HEK293 (cell line): Measurements from ENCODE around the gene RNF224.

Experiments used
- CTCF ChIA-PET: fragments of 350-600 bp; formaldehyde crosslinking; extraction: SDS; loops from one replicate; lab custom pipeline; 2021; ENCODE audit warnings: antibody characterized with exemption; lab: Yijun Ruan, JAX
- POLR2A ChIA-PET: fragments of 300-600 bp; formaldehyde crosslinking; extraction: SDS; loops from one replicate; lab custom pipeline; 2020; ENCODE audit warnings: antibody characterized with exemption, inconsistent platforms; lab: Yijun Ruan, JAX
- H3K27ac ChIP-seq: fragments of 200-500 bp; sonication (Bioruptor generic); 2 replicates; pipeline ENCODE4 v1.5.1; 2014; ENCODE audit warnings: low read depth, low read length, control low read depth, inconsistent platforms; ENCODE audit errors: extremely low read depth
- H3K36me3 ChIP-seq, 2 experiments: fragments of 200-500 bp in 1 of 2; sonication (Bioruptor generic) in 1 of 2; 1 replicate in 1 of 2; 2 replicates in 1 of 2; pipeline ENCODE4 v1.5.1; 2014 to 2017; ENCODE audit warnings: inconsistent platforms in 2 of 2, low read length in 2 of 2; ENCODE audit not compliant: control insufficient read depth in 2 of 2, insufficient read depth in 1 of 2
- H3K4me1 ChIP-seq: fragments of 200-500 bp; sonication (Bioruptor generic); 2 replicates; pipeline ENCODE4 v1.5.1; 2014; ENCODE audit warnings: mild to moderate bottlenecking, low read length, inconsistent platforms; ENCODE audit not compliant: control insufficient read depth, insufficient read depth
- H3K4me3 ChIP-seq: 2 replicates; pipeline ENCODE4 v1.5.1; 2011; ENCODE audit warnings: low read depth, mild to moderate bottlenecking, control low read depth, low read length, moderate library complexity
- H3K9me3 ChIP-seq: fragments of 200-500 bp; sonication (Bioruptor generic); 2 replicates; pipeline ENCODE4 v1.5.1; 2014; ENCODE audit warnings: low read depth, low read length, inconsistent platforms; ENCODE audit not compliant: control insufficient read depth, insufficient read depth
- ELK4 ChIP-seq: IDR thresholded peaks from 2 replicates; pipeline ENCODE4 v1.6.1; 2011; ENCODE audit warnings: mild to moderate bottlenecking, low read depth, low read length, borderline replicate concordance
- KLF10 ChIP-seq: fragments of 450-650 bp; IDR thresholded peaks from 2 replicates; pipeline ENCODE4 v1.5.1; 2018; ENCODE audit warnings: missing biosample characterization, mild to moderate bottlenecking, missing genetic modification characterization
- MZF1 ChIP-seq: fragments of 450-650 bp; formaldehyde crosslinking; IDR thresholded peaks from 2 replicates; pipeline ENCODE4 v1.5.1; 2017; ENCODE audit warnings: missing biosample characterization, missing genetic modification characterization, borderline replicate concordance
- PATZ1 ChIP-seq: fragments of 450-650 bp; formaldehyde crosslinking; IDR thresholded peaks from 2 replicates; pipeline ENCODE4 v1.5.1; 2016; ENCODE audit warnings: missing biosample characterization, missing genetic modification characterization
- SP7 ChIP-seq: fragments of 450-650 bp; formaldehyde crosslinking; IDR thresholded peaks from 2 replicates; pipeline ENCODE4 v1.5.1; 2016; ENCODE audit warnings: missing biosample characterization, missing genetic modification characterization
- TSHZ1 ChIP-seq: fragments of 450-650 bp; formaldehyde crosslinking; IDR thresholded peaks from 2 replicates; pipeline ENCODE4 v1.5.1; 2016; ENCODE audit warnings: missing biosample characterization, missing genetic modification characterization, borderline replicate concordance
- ZNF140 ChIP-seq: fragments of 450-650 bp; formaldehyde crosslinking; IDR thresholded peaks from 2 replicates; pipeline ENCODE4 v1.5.1; 2016; ENCODE audit warnings: missing biosample characterization, missing genetic modification characterization
- ZNF148 ChIP-seq: fragments of 450-650 bp; formaldehyde crosslinking; IDR thresholded peaks from 2 replicates; pipeline ENCODE4 v1.5.0; 2017; ENCODE audit warnings: missing biosample characterization, missing genetic modification characterization, borderline replicate concordance
- ZNF23 ChIP-seq: fragments of 450-650 bp; formaldehyde crosslinking; IDR thresholded peaks from 2 replicates; pipeline ENCODE4 v1.5.1; 2016; ENCODE audit warnings: missing biosample characterization, missing genetic modification characterization, borderline replicate concordance
- ZNF24 ChIP-seq: fragments of 450-650 bp; formaldehyde crosslinking; IDR thresholded peaks from 2 replicates; pipeline ENCODE4 v1.5.1; 2016; ENCODE audit warnings: missing biosample characterization, missing genetic modification characterization
- ZNF280D ChIP-seq: fragments of 450-650 bp; formaldehyde crosslinking; IDR thresholded peaks from 2 replicates; pipeline ENCODE4 v1.5.1; 2016; ENCODE audit warnings: missing biosample characterization, missing genetic modification characterization
- ZNF292 ChIP-seq: fragments of 450-650 bp; formaldehyde crosslinking; IDR thresholded peaks from 2 replicates; pipeline ENCODE4 v1.5.1; 2016; ENCODE audit warnings: low read depth, missing biosample characterization, missing genetic modification characterization, borderline replicate concordance
- ZNF366 ChIP-seq: fragments of 450-650 bp; formaldehyde crosslinking; conservative IDR thresholded peaks from 2 replicates; pipeline ENCODE4 v1.5.1; 2016; ENCODE audit warnings: missing biosample characterization, missing genetic modification characterization
- ZNF426 ChIP-seq: fragments of 450-650 bp; formaldehyde crosslinking; IDR thresholded peaks from 2 replicates; pipeline ENCODE4 v1.5.1; 2017; ENCODE audit warnings: missing biosample characterization, missing genetic modification characterization, mild to moderate bottlenecking, inconsistent platforms, moderate library complexity
- ZNF48 ChIP-seq: fragments of 450-650 bp; formaldehyde crosslinking; IDR thresholded peaks from 2 replicates; pipeline ENCODE4 v1.5.1; 2016; ENCODE audit warnings: missing biosample characterization, missing genetic modification characterization
- ZNF530 ChIP-seq: fragments of 450-650 bp; formaldehyde crosslinking; IDR thresholded peaks from 2 replicates; pipeline ENCODE4 v1.5.1; 2016; ENCODE audit warnings: low read depth, missing biosample characterization, missing genetic modification characterization
- ZNF544 ChIP-seq: fragments of 450-650 bp; formaldehyde crosslinking; IDR thresholded peaks from 2 replicates; pipeline ENCODE4 v1.5.0; 2017; ENCODE audit warnings: missing biosample characterization, missing genetic modification characterization
- ZNF654 ChIP-seq: fragments of 450-650 bp; formaldehyde crosslinking; IDR thresholded peaks from 2 replicates; pipeline ENCODE4 v1.5.1; 2016; ENCODE audit warnings: low read depth, missing biosample characterization, missing genetic modification characterization
- ZNF747 ChIP-seq: fragments of 450-650 bp; formaldehyde crosslinking; IDR thresholded peaks from 2 replicates; pipeline ENCODE4 v1.5.1; 2016; ENCODE audit warnings: missing biosample characterization, missing genetic modification characterization
- ZNF777 ChIP-seq: fragments of 450-650 bp; formaldehyde crosslinking; IDR thresholded peaks from 2 replicates; pipeline ENCODE4 v1.5.1; 2017; ENCODE audit warnings: missing biosample characterization, missing genetic modification characterization, borderline replicate concordance
- ZSCAN4 ChIP-seq: fragments of 450-650 bp; formaldehyde crosslinking; IDR thresholded peaks from 2 replicates; pipeline ENCODE4 v1.5.1; 2017; ENCODE audit warnings: missing biosample characterization, missing genetic modification characterization

Gene RNF224

GRCh38 chr9:137241490-137242268, 14.4 kb downstream of the RNF224 start:
- CTCF ChIA-PET = interaction anchor here (0.8 to 1.6 kb wide), 5 partner anchors 12 to 212 kb away, joined by 3 to 13 read pairs (median 5); partner anchors contain the start of genes CYSRT1, NELFB and NPDC1
- H3K27ac ChIP-seq = peak overlapping the region; percentile 89
- peak overlapping the region; percentile 83 for H3K4me3 ChIP-seq
- H3K9me3 ChIP-seq = no peaks in the 10 kb centered on the region
- peaks cover 6% of the 10 kb centered on the region; the same call in 1 of the 2 replicates for H3K4me1 ChIP-seq
- POLR2A ChIA-PET = interaction anchor here (0.6 to 11.5 kb wide), 56 partner anchors 12 to 514 kb away, joined by 3 to 336 read pairs (median 6); partner anchors contain the start of genes ANAPC2, ARRDC1, CYSRT1 and EXD3
- H3K36me3 ChIP-seq = peaks cover 0 to 32% of the 10 kb centered on the region in 2 experiments; a peak in 1 of 3 replicates
- TF ChIP-seq ZSCAN4 (no peak), KLF10 (tag by site-specific recombination) (0 out of 2 replicates have a peak, but pooled peaks have one; percentile 1), ZNF148 (tag by site-specific recombination) (peak; percentile 20; the same call in 1 of the 2 replicates), ZNF23 (tag by site-specific recombination) (no peak), ZNF654 (tag by site-specific recombination) (no peak), MZF1 (tag by site-specific recombination) (no peak), ZNF280D (tag by site-specific recombination) (no peak), ZNF544 (tag by site-specific recombination) (no peak), TSHZ1 (tag by site-specific recombination) (no peak), SP7 (tag by site-specific recombination) (no peak), ZNF24 (tag by site-specific recombination) (no peak), ZNF777 (no peak), ZNF366 (tag by site-specific recombination) (no peak), PATZ1 (tag by site-specific recombination) (0 out of 2 replicates have a peak, but pooled peaks have one; percentile 37), ZNF140 (tag by site-specific recombination) (no peak), ZNF292 (tag by site-specific recombination) (no peak), ZNF747 (tag by site-specific recombination) (no peak), ZNF426 (no peak), ZNF48 (no peak), ZNF530 (no peak), ELK4 (no peak)
